Activated T-cell treated with anti-CD3 and anti-CD28 coated beads, Interleukin-2, amount 50 U/mL, for 48 hours (primary cell): ENCODE data around the gene ENAH.

Experiments
- DNase-seq, 2 experiments: peaks; one replicate each; pipeline ENCODE4 v3.0.0-alpha.2; 2020

The ENAH gene

GRCh38 chr1:225554216-225554812, 98.6 kb downstream of the ENAH start:
- no peak for DNase-seq

- no peak for DNase-seq
Observed at GRCh38 chr1:225549821-225550220, 103.1 kb downstream of the ENAH start.

- no peak for DNase-seq
Observed at GRCh38 chr1:225548140-225548857, 104.6 kb downstream of the ENAH start.

- DNase-seq: no peak
Observed at GRCh38 chr1:225545649-225546048, 107.3 kb downstream of the ENAH start.

- DNase-seq: no peak
Observed at GRCh38 chr1:225544924-225545323, 108.0 kb downstream of the ENAH start.

GRCh38 chr1:225544263-225544662, 108.7 kb downstream of the ENAH start:
- no peak for DNase-seq

- no peak for DNase-seq
Observed at GRCh38 chr1:225543350-225543749, 109.6 kb downstream of the ENAH start.

- DNase-seq: no peak
Observed at GRCh38 chr1:225541383-225541782, 111.5 kb downstream of the ENAH start.

GRCh38 chr1:225539575-225539974, 113.3 kb downstream of the ENAH start:
- DNase-seq: no peak

GRCh38 chr1:225539069-225539468, 113.9 kb downstream of the ENAH start:
- DNase-seq: no peak

- no peak for DNase-seq
Observed at GRCh38 chr1:225537554-225538251, 115.2 kb downstream of the ENAH start.

GRCh38 chr1:225535280-225535679, 117.6 kb downstream of the ENAH start:
- no peak for DNase-seq

- DNase-seq: no peak
Observed at GRCh38 chr1:225534772-225535171, 118.2 kb downstream of the ENAH start.

GRCh38 chr1:225534135-225534534, 118.8 kb downstream of the ENAH start:
- no peak for DNase-seq

GRCh38 chr1:225533238-225533637, 119.7 kb downstream of the ENAH start:
- DNase-seq: no peak

- DNase-seq: no peak
Observed at GRCh38 chr1:225532240-225532944, 120.5 kb downstream of the ENAH start.

GRCh38 chr1:225529726-225530125, 123.2 kb downstream of the ENAH start:
- no peak for DNase-seq

GRCh38 chr1:225527575-225527974, 125.3 kb downstream of the ENAH start:
- DNase-seq: no peak

- DNase-seq: no peak
Observed at GRCh38 chr1:225526878-225527277, 126.0 kb downstream of the ENAH start.

GRCh38 chr1:225525377-225525776, 127.5 kb downstream of the ENAH start:
- no peak for DNase-seq

GRCh38 chr1:225524570-225524969, 128.4 kb downstream of the ENAH start:
- no peak for DNase-seq

GRCh38 chr1:225523263-225523950, 129.5 kb downstream of the ENAH start:
- DNase-seq: no peak
